ENCODE results near the gene ZNF451.

DNA sequence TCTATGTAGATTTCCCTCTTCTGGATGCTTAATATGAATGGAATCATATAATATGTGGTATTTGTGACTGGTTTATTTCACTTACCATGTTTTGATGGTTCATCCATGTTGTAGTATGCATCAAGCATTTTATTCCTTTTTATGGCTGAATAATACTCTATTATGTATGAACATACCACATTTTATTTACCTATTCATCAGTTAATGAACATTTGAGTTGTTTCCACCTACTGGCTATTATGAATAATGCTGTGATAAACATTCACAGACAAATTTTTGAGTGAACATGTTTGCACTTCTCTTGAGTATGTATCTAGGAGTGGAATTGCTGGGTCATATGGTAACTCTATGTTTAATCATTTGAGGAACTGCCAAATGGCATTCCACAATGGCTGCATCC lies 14.9 kb upstream of the ZNF451 start:
- TF ChIP-seq POLR2A (IDR thresholded peaks at IDR 0.05) = no peak
- TF ChIP-seq, protein P1, sequence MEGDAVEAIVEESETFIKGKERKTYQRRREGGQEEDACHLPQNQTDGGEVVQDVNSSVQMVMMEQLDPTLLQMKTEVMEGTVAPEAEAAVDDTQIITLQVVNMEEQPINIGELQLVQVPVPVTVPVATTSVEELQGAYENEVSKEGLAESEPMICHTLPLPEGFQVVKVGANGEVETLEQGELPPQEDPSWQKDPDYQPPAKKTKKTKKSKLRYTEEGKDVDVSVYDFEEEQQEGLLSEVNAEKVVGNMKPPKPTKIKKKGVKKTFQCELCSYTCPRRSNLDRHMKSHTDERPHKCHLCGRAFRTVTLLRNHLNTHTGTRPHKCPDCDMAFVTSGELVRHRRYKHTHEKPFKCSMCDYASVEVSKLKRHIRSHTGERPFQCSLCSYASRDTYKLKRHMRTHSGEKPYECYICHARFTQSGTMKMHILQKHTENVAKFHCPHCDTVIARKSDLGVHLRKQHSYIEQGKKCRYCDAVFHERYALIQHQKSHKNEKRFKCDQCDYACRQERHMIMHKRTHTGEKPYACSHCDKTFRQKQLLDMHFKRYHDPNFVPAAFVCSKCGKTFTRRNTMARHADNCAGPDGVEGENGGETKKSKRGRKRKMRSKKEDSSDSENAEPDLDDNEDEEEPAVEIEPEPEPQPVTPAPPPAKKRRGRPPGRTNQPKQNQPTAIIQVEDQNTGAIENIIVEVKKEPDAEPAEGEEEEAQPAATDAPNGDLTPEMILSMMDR (IDR thresholded peaks at IDR 0.05) = no peak
